Dermis blood vessel endothelial cell (primary cell): ENCODE measurements around the gene NLRP4. TPM values are rescaled to one million over a fixed set of nuclear protein-coding genes. Genes with fewer than 3 reads are reported as not detected.
"Not testable (repeated sequence)": the region's sequence is repeated elsewhere in the genome, so short reads cannot be mapped to it uniquely, and the experiment has no call there.

Experiments
- DNase-seq: peaks from one replicate; pipeline ENCODE4 v3.0.0; 2010
- total RNA-seq: library from RNA; depleted of rRNA; stranded (reverse); fragments of >200 nt; gene quantifications from 2 replicates; pipeline ENCODE4 v1.2.3, GENCODE V29; 2014

The NLRP4 gene
- total RNA-seq, 1 donor from 2014 or later = under 0.01 TPM

DNA sequence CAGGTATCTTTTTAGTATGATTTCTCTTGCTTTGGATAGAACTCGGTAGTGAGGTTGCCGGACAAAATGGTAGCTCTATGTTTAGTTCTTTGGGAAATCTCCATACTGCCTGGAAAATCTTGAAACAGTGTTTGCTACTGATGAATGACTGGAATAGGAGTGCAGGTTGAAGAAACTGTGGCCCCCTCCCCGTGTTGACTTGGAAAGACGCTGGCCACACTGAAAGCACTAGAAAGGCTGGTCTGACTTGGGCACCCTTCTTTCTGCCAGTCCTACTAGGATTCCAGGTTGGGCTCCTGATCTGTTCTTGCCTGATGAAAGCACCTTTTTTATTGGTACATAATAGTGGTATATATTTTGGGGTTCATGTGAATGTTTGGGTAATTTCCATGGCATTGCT lies 46.3 kb downstream of the NLRP4 start:
- DNase-seq = no peak

- no peak for DNase-seq
Measured at GRCh38 chr19:55898911-55899310, 62.6 kb downstream of the NLRP4 start.

DNA sequence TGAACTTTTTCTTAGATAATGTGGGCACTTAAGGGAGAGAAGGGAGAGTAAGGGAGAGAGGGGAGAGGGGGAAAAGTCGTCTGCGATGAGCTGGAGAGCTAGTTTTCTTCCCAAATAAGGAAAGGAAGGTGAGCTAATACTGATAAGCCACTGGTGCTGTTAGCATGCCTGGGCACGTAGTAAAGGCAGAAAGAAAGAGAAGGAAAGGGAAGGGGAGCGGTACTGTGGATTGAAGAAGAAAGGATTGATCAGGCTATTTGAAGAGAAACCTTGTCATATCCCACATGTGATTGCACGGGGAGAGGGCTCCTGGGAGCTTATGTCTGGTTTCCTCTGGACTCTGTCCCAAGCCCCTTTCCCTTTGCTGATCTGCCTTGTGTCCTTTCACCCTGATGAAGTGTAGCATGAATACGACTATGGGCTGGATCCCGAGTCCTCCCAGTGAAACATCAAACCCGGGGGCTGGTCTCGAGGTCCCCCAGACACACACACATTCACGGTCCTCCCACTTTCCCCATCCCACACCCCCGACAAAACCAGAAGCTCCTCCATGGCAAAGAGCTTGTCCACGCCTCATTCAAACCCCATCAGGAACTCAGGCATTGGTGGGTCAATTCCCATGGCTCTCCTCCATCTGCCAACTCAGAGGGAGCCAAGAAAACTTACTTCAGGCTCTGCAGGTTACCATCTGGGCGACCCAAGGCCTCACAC lies 65.2 kb downstream of the NLRP4 start:
- DNase-seq = no peak

- no peak for DNase-seq
Measured at GRCh38 chr19:55902080-55902751, 65.9 kb downstream of the NLRP4 start.

DNA sequence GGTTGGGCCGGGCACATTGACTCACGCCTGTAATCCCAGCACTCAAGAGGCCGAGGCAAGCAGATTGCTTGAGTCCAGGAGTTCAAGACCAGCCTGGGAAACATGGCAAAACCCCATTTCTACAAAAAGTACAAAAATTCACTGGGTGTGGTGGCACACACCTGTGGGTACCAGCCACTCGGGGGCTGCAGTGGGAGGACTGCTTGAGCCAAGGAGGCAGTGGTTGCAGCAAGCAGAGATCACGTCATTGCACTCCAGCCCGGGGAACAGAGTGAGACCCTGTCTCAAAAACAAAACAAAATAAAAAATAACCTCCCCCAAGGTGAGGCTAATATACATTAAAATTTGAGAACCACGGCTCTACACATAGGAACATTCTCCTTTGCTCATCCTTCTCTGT lies 70.9 kb downstream of the NLRP4 start:
- no peak for DNase-seq

DNA sequence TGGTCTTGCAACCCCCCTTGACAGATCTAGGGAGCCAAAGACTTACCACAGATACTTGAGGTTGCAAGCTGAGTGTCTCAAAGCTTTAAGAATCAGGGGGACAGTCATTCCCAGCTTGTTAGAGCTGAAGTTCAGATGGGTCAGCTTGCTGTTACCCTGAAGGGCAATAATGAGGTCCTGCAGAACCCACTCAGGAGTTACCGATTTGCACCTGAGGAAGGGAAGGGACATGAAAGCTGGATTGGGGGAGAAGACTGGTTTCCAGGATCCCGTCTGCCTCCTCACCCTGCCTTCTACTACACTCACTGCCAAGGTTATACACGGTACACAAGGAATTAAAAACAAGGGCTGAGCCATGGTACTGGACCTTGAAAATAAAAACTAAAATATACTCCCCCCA lies 71.4 kb downstream of the NLRP4 start:
- no peak for DNase-seq

DNA sequence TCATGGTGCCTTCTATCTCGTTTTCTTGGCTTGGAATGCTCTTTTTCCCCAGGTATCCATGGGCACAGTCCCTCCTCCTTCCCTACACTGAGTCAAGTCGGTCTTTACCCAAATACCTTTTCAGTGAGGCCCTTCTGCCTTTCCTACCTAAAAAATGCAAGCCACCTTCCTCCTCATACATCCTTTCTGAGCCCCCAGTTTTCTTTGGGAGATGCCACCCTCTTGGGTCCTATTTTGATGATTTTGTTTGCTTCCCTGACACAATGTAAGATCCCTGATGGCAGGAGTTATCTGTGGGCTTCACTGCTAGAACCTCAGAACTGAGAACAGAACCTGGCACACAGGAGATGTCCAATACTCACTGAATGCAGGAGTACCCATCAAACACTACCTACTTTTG lies 73.5 kb downstream of the NLRP4 start:
- no peak for DNase-seq

GRCh38 chr19:55912916-55913315 lies 76.6 kb downstream of the NLRP4 start:
- no peak for DNase-seq

DNA sequence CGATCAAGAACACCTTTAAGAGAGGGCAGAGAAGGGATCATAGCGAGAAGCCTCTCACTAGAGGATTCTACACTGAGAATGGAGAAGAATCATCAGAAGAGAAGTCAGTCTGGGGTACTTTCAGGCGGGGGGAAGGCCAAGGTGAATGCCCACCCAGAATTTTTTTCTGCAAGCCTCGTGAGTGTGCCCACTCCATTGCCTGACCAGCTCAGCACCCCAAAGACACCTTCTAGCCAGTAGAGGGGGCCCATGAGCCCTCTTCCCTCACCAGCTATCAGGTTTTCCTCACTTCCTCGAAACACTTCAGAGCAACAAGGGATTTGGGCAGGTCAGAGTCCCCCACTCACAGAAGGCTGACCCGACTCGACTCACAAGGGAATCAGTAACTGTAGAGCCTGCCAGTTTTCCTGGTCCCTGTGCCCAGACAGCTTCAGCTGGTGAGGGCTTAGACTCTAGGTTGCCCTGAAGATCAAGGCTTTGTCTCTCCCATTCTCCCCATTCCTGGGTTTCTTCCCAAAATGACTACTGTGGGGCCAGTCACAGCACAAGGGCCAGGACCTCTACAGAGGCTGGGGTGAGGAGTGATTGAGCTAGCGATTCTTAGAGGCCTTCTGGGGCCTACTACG lies 77.4 kb downstream of the NLRP4 start:
- DNase-seq = no peak

DNA sequence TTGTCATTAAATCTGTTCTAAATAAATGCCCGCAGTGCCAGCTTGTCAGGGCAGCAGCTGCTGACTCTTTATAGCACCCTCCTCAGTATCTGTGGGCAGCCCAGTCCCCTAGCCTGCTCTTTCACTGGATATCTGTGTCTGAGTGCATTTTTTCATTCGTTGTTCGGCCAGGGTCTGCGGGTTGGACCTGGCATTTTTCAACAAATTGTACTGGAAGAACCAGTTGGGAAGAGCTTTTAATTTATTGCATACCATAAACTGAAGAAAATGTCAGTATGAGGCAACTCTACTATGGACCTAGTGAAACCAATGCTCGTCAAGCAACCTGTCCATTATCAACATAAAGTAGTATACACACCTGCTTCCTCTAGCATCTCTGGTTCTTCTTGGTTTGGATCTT lies 87.2 kb downstream of the NLRP4 start:
- no peak for DNase-seq

DNA sequence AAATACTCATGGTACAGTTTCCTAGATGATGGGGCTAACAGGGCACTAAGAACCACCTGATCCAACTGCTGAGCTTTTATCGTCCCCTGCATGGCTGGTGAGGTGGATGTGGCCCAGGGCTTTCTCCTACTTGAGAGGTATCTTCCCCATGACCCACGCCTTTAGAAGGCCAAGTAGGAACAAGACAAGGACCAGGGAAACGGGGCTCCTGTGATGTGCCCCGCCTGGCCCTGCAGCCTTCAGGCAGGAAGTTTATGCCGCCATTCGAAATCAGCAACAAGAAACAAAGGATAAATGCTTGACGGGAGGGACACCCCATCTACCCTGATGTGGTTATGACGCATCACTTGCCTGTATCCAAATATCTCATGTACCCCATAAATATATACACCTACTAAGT lies 91.7 kb downstream of the NLRP4 start:
- DNase-seq = no peak

DNA sequence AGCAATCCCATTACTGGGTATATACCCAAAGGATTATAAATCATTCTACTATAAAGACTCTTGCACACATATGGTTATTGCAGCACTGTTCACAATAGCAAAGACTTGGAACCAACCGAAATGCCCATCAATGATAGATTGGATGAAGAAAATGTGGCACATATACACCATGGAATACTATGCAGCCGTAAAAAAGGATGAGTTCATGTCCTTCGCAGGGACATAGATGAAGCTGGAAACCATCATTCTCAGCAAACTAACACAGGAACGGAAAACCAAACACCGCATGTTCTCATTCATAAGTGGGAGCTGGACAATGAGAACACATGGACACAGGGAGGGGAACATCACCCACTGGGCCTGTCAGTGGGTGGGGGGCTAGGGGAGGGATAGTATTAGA lies 92.9 kb downstream of the NLRP4 start:
- not testable (repeated sequence) for DNase-seq

DNA sequence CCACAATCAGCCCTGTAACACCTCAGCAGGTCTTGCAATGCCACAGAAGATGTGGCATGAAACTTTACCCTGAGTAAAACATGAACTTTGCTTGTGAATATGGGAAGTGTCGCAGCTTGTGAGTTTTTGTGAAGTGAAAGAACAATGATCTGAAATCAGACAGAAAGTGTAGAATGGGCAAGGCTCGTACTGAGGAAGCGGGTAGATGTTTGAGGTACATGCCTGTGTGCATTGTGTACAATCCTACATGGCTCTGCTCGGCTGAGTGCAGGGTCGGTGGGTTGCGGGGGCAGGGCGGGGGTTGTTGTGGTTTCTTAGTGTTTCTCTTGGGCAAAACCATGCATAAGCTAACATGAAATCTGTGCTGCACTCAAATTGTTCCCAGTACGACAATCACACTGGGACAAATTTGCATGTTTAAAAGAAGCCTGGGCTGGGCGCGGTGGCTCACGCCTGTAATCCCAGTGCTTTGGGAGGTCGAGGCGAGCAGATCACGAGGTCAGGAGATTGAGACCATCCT lies 94.7 kb downstream of the NLRP4 start:
- no peak for DNase-seq

Other genes with a start within 250 kb of the NLRP4 start
- gene FIZ1, start 237.0 kb upstream of the NLRP4 start, total RNA-seq = 3.9 and 4.9 TPM in 2 replicates
- 12.3 and 14.8 TPM in 2 replicates for gene ZNF524, start 236.3 kb upstream of the NLRP4 start, total RNA-seq
- 1.4 and 2.6 TPM in 2 replicates for gene ZNF865, start 230.9 kb upstream of the NLRP4 start, total RNA-seq
- 3.9 and 5.3 TPM in 2 replicates for gene ZNF784, start 212.0 kb upstream of the NLRP4 start, total RNA-seq
- 2.0 and 3.6 TPM in 2 replicates for gene ZNF580, start 195.5 kb upstream of the NLRP4 start, total RNA-seq
- gene ZNF581, start 192.9 kb upstream of the NLRP4 start, total RNA-seq = 16.3 and 20.8 TPM in 2 replicates
- 7.8 and 13.9 TPM in 2 replicates for gene CCDC106, start 188.3 kb upstream of the NLRP4 start, total RNA-seq
- 84.1 and 172 TPM in 2 replicates for gene U2AF2, start 181.5 kb upstream of the NLRP4 start, total RNA-seq
- gene EPN1, start 161.3 kb upstream of the NLRP4 start, total RNA-seq = 71.6 and 243 TPM in 2 replicates
- gene NLRP9, start 98.1 kb upstream of the NLRP4 start, total RNA-seq = not detected in 2 replicates
- 0.14 and 0.51 TPM in 2 replicates for gene RFPL4A, start 77.4 kb upstream of the NLRP4 start, total RNA-seq
- gene RFPL4AL1, start 67.4 kb upstream of the NLRP4 start, total RNA-seq = 0.68 TPM in 1 of 2 replicates, not detected in the other
- 0.05 TPM in 1 of 2 replicates, not detected in the other for gene NLRP11, start 4.5 kb upstream of the NLRP4 start, total RNA-seq
- gene NLRP13, start 95.8 kb downstream of the NLRP4 start, total RNA-seq = not detected in 2 replicates
- gene NLRP8, start 111.3 kb downstream of the NLRP4 start, total RNA-seq = not detected in 2 replicates
- gene NLRP5, start 150.2 kb downstream of the NLRP4 start, total RNA-seq = not detected in 2 replicates